ENCODE data around the gene MAP3K10.

DNA sequence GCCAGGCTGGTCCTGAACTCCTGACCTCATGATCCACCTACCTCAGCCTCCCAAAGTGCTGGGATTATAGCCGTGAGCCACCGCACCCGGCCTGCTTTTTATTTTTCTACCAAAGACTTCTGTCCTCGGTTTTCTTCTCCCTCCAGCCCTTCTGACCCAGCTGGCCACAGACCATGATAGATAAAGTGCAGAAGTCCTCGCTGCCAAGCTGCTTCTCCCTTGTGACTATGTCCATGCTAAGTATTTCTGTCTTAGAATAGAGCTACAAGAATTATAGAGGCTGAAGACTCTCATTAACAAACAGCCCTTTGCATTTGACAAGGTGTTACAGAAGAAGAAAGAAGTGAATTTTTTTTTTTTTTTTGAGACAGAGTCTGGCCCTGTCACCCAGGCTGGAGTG, 15.4 kb upstream of the MAP3K10 start:
- TF ChIP-seq, protein P1, sequence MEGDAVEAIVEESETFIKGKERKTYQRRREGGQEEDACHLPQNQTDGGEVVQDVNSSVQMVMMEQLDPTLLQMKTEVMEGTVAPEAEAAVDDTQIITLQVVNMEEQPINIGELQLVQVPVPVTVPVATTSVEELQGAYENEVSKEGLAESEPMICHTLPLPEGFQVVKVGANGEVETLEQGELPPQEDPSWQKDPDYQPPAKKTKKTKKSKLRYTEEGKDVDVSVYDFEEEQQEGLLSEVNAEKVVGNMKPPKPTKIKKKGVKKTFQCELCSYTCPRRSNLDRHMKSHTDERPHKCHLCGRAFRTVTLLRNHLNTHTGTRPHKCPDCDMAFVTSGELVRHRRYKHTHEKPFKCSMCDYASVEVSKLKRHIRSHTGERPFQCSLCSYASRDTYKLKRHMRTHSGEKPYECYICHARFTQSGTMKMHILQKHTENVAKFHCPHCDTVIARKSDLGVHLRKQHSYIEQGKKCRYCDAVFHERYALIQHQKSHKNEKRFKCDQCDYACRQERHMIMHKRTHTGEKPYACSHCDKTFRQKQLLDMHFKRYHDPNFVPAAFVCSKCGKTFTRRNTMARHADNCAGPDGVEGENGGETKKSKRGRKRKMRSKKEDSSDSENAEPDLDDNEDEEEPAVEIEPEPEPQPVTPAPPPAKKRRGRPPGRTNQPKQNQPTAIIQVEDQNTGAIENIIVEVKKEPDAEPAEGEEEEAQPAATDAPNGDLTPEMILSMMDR (IDR thresholded peaks at IDR 0.05): no peak
- TF ChIP-seq POLR2A (IDR thresholded peaks at IDR 0.05): no peak

All from testis (tissue), 2 donors.